ENCODE results near the gene DOCK1. TPM values are rescaled to one million over a fixed set of nuclear protein-coding genes. Genes with fewer than 3 reads are reported as not detected.
"Not testable (repeated sequence)": the region's sequence is repeated elsewhere in the genome, so short reads cannot be mapped to it uniquely, and the experiment has no call there.

Gene DOCK1
- polyA plus RNA-seq, 10 donors: 29.4 to 45.4 (median 34.4) TPM

GRCh38 chr10:126899529-126899928 is 5.7 kb upstream of the DOCK1 start:
- DNase-seq: not testable (repeated sequence)

GRCh38 chr10:126902157-126902556 is 3.1 kb upstream of the DOCK1 start:
- peak in 1 of 3 donors; percentile 68 for DNase-seq

- DNase-seq: no peak
These were observed 1.4 kb upstream of the DOCK1 start for GRCh38 chr10:126903656-126904360.

- DNase-seq: no peak
These were observed 761 bp upstream of the DOCK1 start for GRCh38 chr10:126904516-126904817.

- peak in 2 of 3 donors; percentile 50 to 78 for DNase-seq
These were observed 812 bp downstream of the DOCK1 start for GRCh38 chr10:126905776-126906703.

GRCh38 chr10:126906704-126907422 is 1.6 kb downstream of the DOCK1 start:
- no peak for DNase-seq

GRCh38 chr10:126907423-126907970 is 2.3 kb downstream of the DOCK1 start:
- DNase-seq: no peak

GRCh38 chr10:126908225-126908624 is 3.0 kb downstream of the DOCK1 start:
- DNase-seq: no peak

GRCh38 chr10:126908729-126909128 is 3.5 kb downstream of the DOCK1 start:
- DNase-seq: no peak

- no peak for DNase-seq
These were observed 3.9 kb downstream of the DOCK1 start for GRCh38 chr10:126909147-126909546.

GRCh38 chr10:126910196-126910595 is 5.0 kb downstream of the DOCK1 start:
- no peak for DNase-seq

- no peak for DNase-seq
These were observed 5.6 kb downstream of the DOCK1 start for GRCh38 chr10:126910798-126911197.

GRCh38 chr10:126911301-126911700 is 6.1 kb downstream of the DOCK1 start:
- DNase-seq: no peak

GRCh38 chr10:126913316-126913715 is 8.1 kb downstream of the DOCK1 start:
- no peak for DNase-seq

GRCh38 chr10:126914561-126914960 is 9.3 kb downstream of the DOCK1 start:
- no peak for DNase-seq

GRCh38 chr10:126916952-126917351 is 11.7 kb downstream of the DOCK1 start:
- not testable (repeated sequence) for DNase-seq

GRCh38 chr10:126917375-126917774 is 12.1 kb downstream of the DOCK1 start:
- DNase-seq: no peak

GRCh38 chr10:126917975-126918908 is 13.0 kb downstream of the DOCK1 start:
- peak in 1 of 3 donors; percentile 29 for DNase-seq

- DNase-seq: peak in 1 of 3 donors; percentile 33
These were observed 14.2 kb downstream of the DOCK1 start for GRCh38 chr10:126919426-126919825.

- no peak for DNase-seq
These were observed 15.9 kb downstream of the DOCK1 start for GRCh38 chr10:126921162-126921561.

GRCh38 chr10:126921974-126922525 is 16.8 kb downstream of the DOCK1 start:
- DNase-seq: no peak

Data from muscle of back (tissue), 11 donors.